GM21360 (cell line): ENCODE results near the gene CADM3.

Experiments used
- ATAC-seq: cut with Tn5 transposase; IDR thresholded peaks from one replicate; pipeline ENCODE4 v1.9.1; 2021; ENCODE audit warnings: mild to moderate bottlenecking, moderate library complexity; ENCODE audit not compliant: unreplicated experiment

CADM3 gene

GRCh38 chr1:159248311-159248710, 76.9 kb downstream of the CADM3 start:
- no peak for ATAC-seq

GRCh38 chr1:159250638-159251216, 79.3 kb downstream of the CADM3 start:
- ATAC-seq = no peak
